KOPT-K1 (cell line): ENCODE data around the gene GRM4.
A peak's percentile ranks its signal among the peaks of the same experiment; 100 is the strongest.

Experiments used
- H3K27ac ChIP-seq: fragments of 200-600 bp; sonication (generic); 2 replicates; pipeline ENCODE4 v1.5.1; 2016; ENCODE audit warnings: antibody characterized with exemption, mild to moderate bottlenecking, low read depth, low read length; ENCODE audit not compliant: poor library complexity, severe bottlenecking
- H3K36me3 ChIP-seq: fragments of 200-600 bp; sonication (generic); 2 replicates; pipeline ENCODE4 v1.5.1; 2017; ENCODE audit warnings: antibody characterized with exemption, mild to moderate bottlenecking, low read length, moderate library complexity; ENCODE audit not compliant: insufficient read depth
- H3K9me3 ChIP-seq: fragments of 200-600 bp; sonication (generic); 2 replicates; pipeline ENCODE4 v1.5.1; 2017; ENCODE audit warnings: antibody characterized with exemption, low read length, mild to moderate bottlenecking; ENCODE audit not compliant: insufficient read depth, poor library complexity, severe bottlenecking

Gene GRM4

GRCh38 chr6:34031625-34032383 lies 114.1 kb downstream of the GRM4 start:
- Histone ChIP-seq H3K36me3 (no peaks in the 10 kb centered on the region), H3K9me3 (no peaks in the 10 kb centered on the region), H3K27ac (peak overlapping the region; percentile 38)

- peak overlapping the region; percentile 38 for H3K27ac ChIP-seq
- H3K36me3 ChIP-seq: no peaks in the 10 kb centered on the region
- no peaks in the 10 kb centered on the region for H3K9me3 ChIP-seq
Observed at GRCh38 chr6:34030831-34031624, 114.9 kb downstream of the GRM4 start.

GRCh38 chr6:34029489-34030280 lies 116.2 kb downstream of the GRM4 start:
- Histone ChIP-seq H3K9me3 (no peaks in the 10 kb centered on the region), H3K36me3 (no peaks in the 10 kb centered on the region), H3K27ac (no peak overlapping the region)

- Histone ChIP-seq H3K9me3 (no peaks in the 10 kb centered on the region), H3K27ac (no peak overlapping the region), H3K36me3 (no peaks in the 10 kb centered on the region)
Observed at GRCh38 chr6:34028691-34029360, 117.1 kb downstream of the GRM4 start.

- Histone ChIP-seq H3K36me3 (no peaks in the 10 kb centered on the region), H3K27ac (no peak overlapping the region), H3K9me3 (no peaks in the 10 kb centered on the region)
Observed at GRCh38 chr6:34027939-34028441, 117.9 kb downstream of the GRM4 start.

GRCh38 chr6:34027445-34027936 lies 118.4 kb downstream of the GRM4 start:
- Histone ChIP-seq H3K27ac (no peak overlapping the region), H3K36me3 (no peaks in the 10 kb centered on the region), H3K9me3 (no peaks in the 10 kb centered on the region)

- Histone ChIP-seq H3K36me3 (no peaks in the 10 kb centered on the region), H3K9me3 (no peaks in the 10 kb centered on the region), H3K27ac (no peak overlapping the region)
Observed at GRCh38 chr6:34025861-34026260, 120.0 kb downstream of the GRM4 start.

GRCh38 chr6:34025112-34025807 lies 120.6 kb downstream of the GRM4 start:
- no peaks in the 10 kb centered on the region for H3K36me3 ChIP-seq
- H3K27ac ChIP-seq: no peak overlapping the region
- H3K9me3 ChIP-seq: no peaks in the 10 kb centered on the region

GRCh38 chr6:34022873-34023255 lies 123.0 kb downstream of the GRM4 start:
- H3K27ac ChIP-seq: no peak overlapping the region
- no peaks in the 10 kb centered on the region for H3K36me3 ChIP-seq
- no peaks in the 10 kb centered on the region for H3K9me3 ChIP-seq

- Histone ChIP-seq H3K27ac (no peak overlapping the region), H3K36me3 (no peaks in the 10 kb centered on the region), H3K9me3 (no peaks in the 10 kb centered on the region)
Observed at GRCh38 chr6:34022250-34022872, 123.5 kb downstream of the GRM4 start.

- Histone ChIP-seq H3K36me3 (no peaks in the 10 kb centered on the region), H3K27ac (no peak overlapping the region), H3K9me3 (no peaks in the 10 kb centered on the region)
Observed at GRCh38 chr6:34021554-34022190, 124.2 kb downstream of the GRM4 start.

- H3K36me3 ChIP-seq: no peaks in the 10 kb centered on the region
- H3K9me3 ChIP-seq: no peaks in the 10 kb centered on the region
- H3K27ac ChIP-seq: no peak overlapping the region
Observed at GRCh38 chr6:34020807-34021553, 124.9 kb downstream of the GRM4 start.

GRCh38 chr6:34020278-34020677 lies 125.6 kb downstream of the GRM4 start:
- H3K36me3 ChIP-seq: no peaks in the 10 kb centered on the region
- no peak overlapping the region for H3K27ac ChIP-seq
- no peaks in the 10 kb centered on the region for H3K9me3 ChIP-seq
